Cardiac fibroblast (primary cell): ENCODE measurements around the gene C20orf204.
"Not testable (repeated sequence)": the region's sequence is repeated elsewhere in the genome, so short reads cannot be mapped to it uniquely, and the experiment has no call there.

Source experiments
- DNase-seq, 2 donors: peaks; one replicate each; pipeline versions ENCODE4 v3.0.0 to v3.0.0-alpha.2; 2010; ENCODE audit warnings: low read depth in 2 of 2
- H3K4me3 ChIP-seq, 2 donors: replicated peaks in 1 of 2; 1 replicate in 1 of 2; 2 replicates in 1 of 2; pipeline ENCODE4 v1.5.1; 2011; ENCODE audit warnings: low read depth in 2 of 2, low read length in 2 of 2, mild to moderate bottlenecking in 2 of 2, moderate library complexity in 1 of 2
- TF ChIP-seq, protein P1 (sequence below): IDR thresholded peaks from one replicate; pipeline ENCODE4 v1.5.1; 2011; ENCODE audit warnings: low read depth, mild to moderate bottlenecking, low read length, inconsistent platforms

Gene C20orf204

DNA sequence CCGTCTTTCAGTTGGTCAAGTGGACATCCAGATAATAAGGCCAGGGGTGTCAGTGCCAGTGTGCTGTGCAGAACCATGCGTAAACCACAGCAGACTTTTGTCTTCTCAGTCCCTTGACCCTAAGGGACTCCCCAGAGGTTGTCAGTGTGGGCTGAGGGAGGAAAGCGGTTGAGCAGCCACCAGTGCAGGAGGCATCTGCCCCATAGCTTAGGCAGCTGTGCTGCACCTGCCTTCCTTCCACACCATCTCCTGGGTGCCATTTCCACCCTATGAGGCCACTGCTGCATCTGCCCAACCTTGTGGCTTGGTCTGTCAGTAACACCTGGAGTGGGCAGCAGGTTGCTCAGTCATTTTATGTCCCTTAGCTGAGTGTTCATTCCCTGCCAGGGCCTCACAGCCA, 29.1 kb upstream of the C20orf204 start:
- no peak overlapping the region for H3K4me3 ChIP-seq
- TF ChIP-seq, protein P1, sequence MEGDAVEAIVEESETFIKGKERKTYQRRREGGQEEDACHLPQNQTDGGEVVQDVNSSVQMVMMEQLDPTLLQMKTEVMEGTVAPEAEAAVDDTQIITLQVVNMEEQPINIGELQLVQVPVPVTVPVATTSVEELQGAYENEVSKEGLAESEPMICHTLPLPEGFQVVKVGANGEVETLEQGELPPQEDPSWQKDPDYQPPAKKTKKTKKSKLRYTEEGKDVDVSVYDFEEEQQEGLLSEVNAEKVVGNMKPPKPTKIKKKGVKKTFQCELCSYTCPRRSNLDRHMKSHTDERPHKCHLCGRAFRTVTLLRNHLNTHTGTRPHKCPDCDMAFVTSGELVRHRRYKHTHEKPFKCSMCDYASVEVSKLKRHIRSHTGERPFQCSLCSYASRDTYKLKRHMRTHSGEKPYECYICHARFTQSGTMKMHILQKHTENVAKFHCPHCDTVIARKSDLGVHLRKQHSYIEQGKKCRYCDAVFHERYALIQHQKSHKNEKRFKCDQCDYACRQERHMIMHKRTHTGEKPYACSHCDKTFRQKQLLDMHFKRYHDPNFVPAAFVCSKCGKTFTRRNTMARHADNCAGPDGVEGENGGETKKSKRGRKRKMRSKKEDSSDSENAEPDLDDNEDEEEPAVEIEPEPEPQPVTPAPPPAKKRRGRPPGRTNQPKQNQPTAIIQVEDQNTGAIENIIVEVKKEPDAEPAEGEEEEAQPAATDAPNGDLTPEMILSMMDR: no peak
- DNase-seq: no peak

GRCh38 chr20:64009811-64010387, 26.1 kb upstream of the C20orf204 start:
- TF ChIP-seq, protein P1: no peak
- no peak for DNase-seq
- no peak overlapping the region for H3K4me3 ChIP-seq

DNA sequence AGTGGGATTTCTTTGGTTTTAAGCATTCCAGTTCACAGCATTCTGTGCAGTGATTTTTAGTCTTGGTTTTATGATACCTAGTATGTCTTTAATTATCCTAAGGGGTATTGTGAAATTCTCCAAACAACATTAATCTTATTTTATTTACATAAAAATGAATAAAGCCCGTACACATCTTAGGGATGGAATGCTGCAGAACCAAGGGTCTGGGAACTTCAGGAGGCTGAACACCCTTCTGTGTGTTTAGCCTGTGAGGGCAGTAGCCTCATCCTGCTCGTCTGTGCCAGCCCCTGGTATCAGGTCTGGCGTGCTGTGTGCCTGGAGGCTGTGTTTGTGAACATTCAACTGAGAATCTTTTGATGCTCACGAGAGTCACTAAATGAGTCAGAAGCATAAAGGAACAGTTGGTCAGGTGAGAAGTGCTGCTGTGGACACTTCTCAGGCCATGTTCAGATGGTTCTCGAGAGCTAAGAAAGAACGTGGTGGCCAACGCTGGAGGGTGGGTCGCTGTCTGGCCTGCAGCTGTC, 25.2 kb upstream of the C20orf204 start:
- DNase-seq: no peak
- TF ChIP-seq, protein P1: no peak
- no peak overlapping the region for H3K4me3 ChIP-seq

GRCh38 chr20:64011366-64011779, 24.6 kb upstream of the C20orf204 start:
- H3K4me3 ChIP-seq: no peak overlapping the region
- TF ChIP-seq, protein P1: no peak
- no peak for DNase-seq

- H3K4me3 ChIP-seq, DNase-seq: not testable (repeated sequence)
These were observed 23.4 kb upstream of the C20orf204 start for GRCh38 chr20:64012385-64013154.

GRCh38 chr20:64015635-64016034, 20.3 kb upstream of the C20orf204 start:
- TF ChIP-seq, protein P1: no peak
- H3K4me3 ChIP-seq: no peak overlapping the region

DNA sequence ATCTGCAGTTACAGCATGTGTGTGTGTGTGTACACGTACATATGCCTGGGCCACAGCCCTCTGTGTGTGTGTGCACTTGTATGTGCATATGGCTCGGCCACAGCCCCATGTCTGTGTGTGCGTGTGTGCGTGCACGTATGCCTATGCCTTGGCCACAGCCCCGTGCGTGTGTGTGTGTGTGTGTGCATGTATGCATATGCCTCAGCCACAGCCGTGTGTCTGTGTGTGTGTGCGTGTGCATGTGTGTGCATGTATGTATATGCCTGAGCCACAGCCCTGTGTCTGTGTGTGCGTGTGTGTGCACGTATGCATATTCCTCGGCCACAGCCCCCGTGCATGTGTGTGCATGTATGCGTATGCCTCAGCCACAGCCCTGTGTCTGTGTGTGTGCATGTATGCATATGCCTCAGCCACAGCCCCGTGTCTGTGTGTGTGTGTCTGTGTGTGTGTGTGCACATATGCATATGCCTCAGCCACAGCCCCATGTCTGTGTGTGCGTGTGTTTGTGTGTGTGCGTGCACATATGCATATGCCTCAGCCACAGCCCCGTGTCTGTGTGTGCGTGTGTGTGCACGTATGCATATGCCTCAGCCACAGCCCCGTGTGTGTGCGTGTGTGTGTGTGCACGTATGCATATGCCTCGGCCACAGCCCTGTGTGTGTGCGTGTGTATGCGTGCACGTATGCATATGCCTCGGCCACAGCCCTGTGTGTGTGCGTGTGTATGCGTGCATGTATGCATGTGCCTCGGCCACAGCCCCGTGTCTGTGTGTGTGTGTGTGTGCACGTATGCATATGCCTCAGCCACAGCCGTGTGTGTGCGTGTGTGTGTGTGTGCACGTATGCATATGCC, 14.6 kb upstream of the C20orf204 start:
- no peak overlapping the region for H3K4me3 ChIP-seq
- TF ChIP-seq, protein P1: no peak
- DNase-seq: no peak

More at GRCh38 chr20:64015635-64016034, 20.3 kb upstream of the C20orf204 start:
- no peak for DNase-seq
